Measurements from ENCODE around the gene ELOA. TPM values are rescaled to one million over a fixed set of nuclear protein-coding genes. Genes with fewer than 3 reads are reported as not detected.
A peak's percentile ranks its signal among the peaks of the same experiment; 100 is the strongest.

The ELOA gene
- total and polyA plus RNA-seq, 9 of the 15 experiments (the other 6 are each of a cell fraction or from before 2014, with no cell fraction given), result 31.9 to 98.6 (median 61.3) TPM

DNA sequence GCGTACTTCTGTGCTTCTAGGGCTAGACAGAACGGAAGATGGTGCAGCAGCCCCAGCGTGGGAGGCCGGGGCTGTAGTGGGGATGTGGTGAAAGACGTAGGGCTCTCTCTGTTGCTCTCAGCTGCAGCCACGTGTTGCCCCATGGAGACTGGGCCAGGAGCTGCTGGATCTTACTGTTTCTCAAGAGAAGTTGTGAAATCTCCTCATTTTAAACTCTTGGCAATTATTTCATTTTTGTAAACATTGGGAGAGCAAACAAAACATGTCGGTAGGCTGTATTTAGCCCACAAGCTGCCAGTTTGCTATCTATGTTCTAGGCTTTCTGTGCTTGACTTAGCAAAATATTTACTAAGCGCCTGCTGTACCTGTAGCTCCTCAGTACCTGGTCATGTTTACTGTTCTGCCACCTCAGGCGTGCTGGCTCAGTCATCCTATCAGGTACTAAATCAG lies 15.9 kb upstream of the ELOA start (continued):
- TF ChIP-seq ARID4B (CRISPR knock-in tag; IDR thresholded peaks at IDR 0.05) (no peak), MYC (IDR thresholded peaks at IDR 0.05; ENCODE audit: low read depth, low read length) (peak; percentile 19; the same call in 1 of the 2 replicates), MYC (CRISPR knock-in tag; IDR thresholded peaks at IDR 0.05; ENCODE audit: borderline replicate concordance, low read depth) (no peak), MEIS2 (IDR thresholded peaks at IDR 0.05; ENCODE audit: partially characterized antibody) (peak; percentile 45)
- TF ChIP-seq, protein P1, sequence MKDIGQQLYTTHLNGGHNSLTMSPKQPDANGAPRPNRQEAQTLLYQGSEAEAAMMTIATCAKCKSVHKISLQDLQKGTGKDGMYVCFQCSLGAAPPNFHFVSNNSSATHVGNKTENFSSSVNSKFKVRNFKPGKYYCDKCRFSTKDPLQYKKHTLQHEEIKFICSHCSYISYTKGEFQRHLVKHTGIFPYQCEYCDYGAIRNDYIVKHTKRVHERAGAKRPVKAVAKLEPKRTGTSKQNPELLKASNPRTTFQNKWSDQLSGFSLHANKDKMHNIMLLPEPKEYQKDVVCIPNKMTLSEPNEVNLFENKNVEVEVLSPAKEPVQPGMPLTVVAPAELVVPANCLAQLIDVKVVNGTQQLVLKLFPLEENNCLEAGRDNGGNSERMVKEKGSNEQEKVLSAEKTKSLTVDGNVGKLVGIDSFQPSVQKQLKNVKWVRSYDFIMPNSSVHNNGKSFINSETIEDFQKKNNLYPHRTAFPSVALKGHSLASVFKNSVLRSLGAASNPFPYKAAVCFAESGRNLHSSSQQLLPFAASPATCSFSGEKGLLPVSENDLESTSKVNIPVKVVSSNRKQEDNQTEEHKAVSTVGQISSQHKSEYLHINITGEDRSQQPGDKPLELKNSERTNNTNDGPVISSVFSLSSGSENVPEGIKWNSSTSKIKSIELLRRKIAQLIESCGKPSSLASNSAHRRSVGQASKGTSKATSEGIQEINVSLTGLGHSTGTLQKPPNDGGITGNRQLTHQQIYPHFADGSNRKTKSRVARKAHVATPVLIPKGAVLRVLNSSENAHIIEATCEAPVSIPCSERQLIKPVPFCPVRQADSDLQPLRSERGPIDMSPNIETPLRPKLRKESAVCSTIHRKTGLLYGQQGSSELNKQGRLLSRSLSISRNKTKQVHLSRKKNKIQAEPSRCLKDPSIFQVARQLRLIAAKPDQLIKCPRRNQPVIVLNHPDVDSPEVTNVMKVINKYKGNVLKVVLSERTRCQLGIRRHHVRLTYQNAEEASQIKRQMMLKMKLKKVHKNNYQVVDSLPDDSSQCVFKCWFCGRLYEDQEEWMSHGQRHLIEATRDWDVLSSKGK (CRISPR knock-in tag; IDR thresholded peaks at IDR 0.05), result no peak

All from K562 (cell line).